ENCODE results near the gene CDX2.
A peak's percentile ranks its signal among the peaks of the same experiment; 100 is the strongest.

CDX2 gene

GRCh38 chr13:27969082-27969865, at the start of gene CDX2:
CDX2 (minus strand) TSS chr13:27969315; CDS start chr13:27969006, 309 bp downstream.
- no peak within 1 kb of the TSS for H3K27ac ChIP-seq (ENCODE audit: low read length)
- no peak within 1 kb of the TSS for H2AFZ ChIP-seq (ENCODE audit: low read depth, low read length)
- H3K9ac ChIP-seq (ENCODE audit: low read length): no peak within 1 kb of the TSS
- H3K27me3 ChIP-seq (ENCODE audit: low read depth, low read length): no peaks in the 10 kb centered on the region
- H3K79me2 ChIP-seq (ENCODE audit: low read length): no peaks in the 10 kb centered on the region
- no peak within 1 kb of the TSS for H3K4me2 ChIP-seq (ENCODE audit: low read length)
- H3K4me3 ChIP-seq (ENCODE audit: low read length): no peak within 1 kb of the TSS
- H3K4me1 ChIP-seq (ENCODE audit: low read length): no peaks in the 10 kb centered on the region
- H3K9me3 ChIP-seq (ENCODE audit: insufficient read depth, low read length): no peaks in the 10 kb centered on the region
- H4K20me1 ChIP-seq (ENCODE audit: insufficient read depth, low read length): no peaks in the 10 kb centered on the region
- no peak for TF ChIP-seq CTCF (IDR thresholded peaks at IDR 0.05; ENCODE audit: low read depth, low read length)
- no peak for TF ChIP-seq EZH2phosphoT487 (IDR thresholded peaks at IDR 0.05; ENCODE audit: low read depth)
- H3K36me3 ChIP-seq (replicated peaks; ENCODE audit: low read depth, low read length): no peaks in the 10 kb centered on the region

DNA sequence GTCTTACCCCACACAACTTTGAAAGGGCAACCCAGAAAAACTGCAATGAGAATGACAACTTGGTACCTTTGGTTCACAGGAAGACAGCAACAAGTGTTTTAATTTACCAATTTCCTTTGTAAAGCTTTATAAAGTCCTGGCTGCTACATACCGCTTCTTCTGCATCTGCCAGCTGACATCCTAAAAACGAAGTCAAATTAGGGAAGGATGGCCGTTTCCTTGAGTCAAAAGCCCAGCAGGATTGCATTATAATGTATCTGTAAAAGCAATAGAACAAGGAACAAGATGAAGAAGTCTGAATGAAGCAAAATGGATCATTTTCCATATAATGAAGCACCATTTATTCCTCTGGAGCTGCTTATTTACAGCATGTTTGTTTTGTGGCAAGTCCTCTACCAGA, 45.2 kb upstream of the CDX2 start:
- Histone ChIP-seq H3K27me3 (ENCODE audit: low read depth, low read length) (no peaks in the 10 kb centered on the region), H3K4me1 (ENCODE audit: low read length) (peaks cover 39% of the 10 kb centered on the region), H3K9me3 (ENCODE audit: insufficient read depth, low read length) (no peaks in the 10 kb centered on the region), H3K79me2 (ENCODE audit: low read length) (no peaks in the 10 kb centered on the region), H2AFZ (ENCODE audit: low read depth, low read length) (no peak overlapping the region), H3K9ac (ENCODE audit: low read length) (no peak overlapping the region), H3K36me3 (replicated peaks; ENCODE audit: low read depth, low read length) (no peaks in the 10 kb centered on the region), H3K4me2 (ENCODE audit: low read length) (no peak overlapping the region), H4K20me1 (ENCODE audit: insufficient read depth, low read length) (no peaks in the 10 kb centered on the region), H3K4me3 (ENCODE audit: low read length) (no peak overlapping the region), H3K27ac (ENCODE audit: low read length) (no peak overlapping the region)
- TF ChIP-seq EZH2phosphoT487 (IDR thresholded peaks at IDR 0.05; ENCODE audit: low read depth): no peak
- no peak for TF ChIP-seq CTCF (IDR thresholded peaks at IDR 0.05; ENCODE audit: low read depth, low read length)

- Histone ChIP-seq H3K36me3 (replicated peaks; ENCODE audit: low read depth, low read length) (no peaks in the 10 kb centered on the region), H2AFZ (ENCODE audit: low read depth, low read length) (no peak overlapping the region), H3K79me2 (ENCODE audit: low read length) (no peaks in the 10 kb centered on the region), H3K4me2 (ENCODE audit: low read length) (peak overlapping the region; percentile 71), H3K27me3 (ENCODE audit: low read depth, low read length) (no peaks in the 10 kb centered on the region), H3K27ac (ENCODE audit: low read length) (peak overlapping the region; percentile 70), H3K4me3 (ENCODE audit: low read length) (peak overlapping the region; percentile 42), H4K20me1 (ENCODE audit: insufficient read depth, low read length) (no peaks in the 10 kb centered on the region), H3K9me3 (ENCODE audit: insufficient read depth, low read length) (no peaks in the 10 kb centered on the region), H3K4me1 (ENCODE audit: low read length) (peaks cover 42% of the 10 kb centered on the region), H3K9ac (ENCODE audit: low read length) (peak overlapping the region; percentile 34; the same call in 1 of the 2 replicates)
- TF ChIP-seq CTCF (IDR thresholded peaks at IDR 0.05; ENCODE audit: low read depth, low read length) (no peak), EZH2phosphoT487 (IDR thresholded peaks at IDR 0.05; ENCODE audit: low read depth) (no peak)
Observed at GRCh38 chr13:28013482-28013881, 44.4 kb upstream of the CDX2 start.

DNA sequence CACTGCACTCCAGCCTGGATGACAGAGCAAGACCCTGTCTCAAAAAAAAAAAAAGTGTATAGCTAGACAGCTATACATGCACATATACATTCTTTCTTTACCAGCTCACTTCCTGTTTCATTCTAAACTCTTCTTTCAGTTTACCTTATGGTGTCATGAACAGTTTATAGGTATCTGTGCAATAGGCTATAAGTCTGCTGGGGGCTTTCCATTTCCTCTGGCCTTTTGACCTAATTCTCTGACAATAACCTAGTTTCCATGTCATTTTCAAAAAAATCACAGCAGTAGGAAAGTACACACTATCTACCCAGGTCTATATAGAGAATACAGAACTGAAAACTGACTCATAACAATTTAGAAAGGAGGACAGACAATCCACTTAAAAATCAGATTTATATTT, 43.8 kb upstream of the CDX2 start:
- Histone ChIP-seq H3K4me2 (ENCODE audit: low read length) (peak overlapping the region; percentile 71), H3K36me3 (replicated peaks; ENCODE audit: low read depth, low read length) (no peaks in the 10 kb centered on the region), H4K20me1 (ENCODE audit: insufficient read depth, low read length) (no peaks in the 10 kb centered on the region), H3K27me3 (ENCODE audit: low read depth, low read length) (no peaks in the 10 kb centered on the region), H3K9ac (ENCODE audit: low read length) (peak overlapping the region; percentile 40; the same call in 1 of the 2 replicates), H3K4me3 (ENCODE audit: low read length) (peak overlapping the region; percentile 42), H3K79me2 (ENCODE audit: low read length) (no peaks in the 10 kb centered on the region), H3K4me1 (ENCODE audit: low read length) (peaks cover 42% of the 10 kb centered on the region), H3K9me3 (ENCODE audit: insufficient read depth, low read length) (no peaks in the 10 kb centered on the region), H2AFZ (ENCODE audit: low read depth, low read length) (no peak overlapping the region), H3K27ac (ENCODE audit: low read length) (peak overlapping the region; percentile 70)
- TF ChIP-seq EZH2phosphoT487 (IDR thresholded peaks at IDR 0.05; ENCODE audit: low read depth) (no peak), CTCF (IDR thresholded peaks at IDR 0.05; ENCODE audit: low read depth, low read length) (no peak)

All from OCI-LY3 (cell line).